ENCODE results near the gene CCDC149. TPM values are rescaled to one million over a fixed set of nuclear protein-coding genes. Genes with fewer than 3 reads are reported as not detected.

Gene CCDC149
- total RNA-seq, 1 donor from 2014 or later: 10.2 TPM

DNA sequence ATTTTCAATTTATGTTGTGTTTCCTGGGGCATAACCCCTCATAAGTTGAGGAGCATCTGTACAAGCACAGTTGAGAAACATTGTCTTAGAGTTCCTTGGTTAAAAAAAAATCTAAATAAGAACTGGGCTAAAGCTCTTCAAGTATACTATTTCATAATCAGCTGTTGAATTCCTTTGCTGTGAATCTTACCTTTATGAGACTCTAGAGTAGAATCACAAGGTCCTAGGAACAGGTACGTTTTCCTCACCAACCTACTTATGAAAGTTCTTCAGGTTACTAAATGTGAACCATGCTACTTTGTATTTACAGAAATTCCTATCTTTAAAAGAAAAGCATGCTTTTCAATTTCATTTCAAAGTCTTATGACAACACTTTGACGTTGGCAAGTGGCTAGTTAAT lies 138.4 kb downstream of the CCDC149 start:
- H3K9me3 Mint-ChIP-seq (ENCODE audit: unreplicated experiment): peaks cover 4% of the 10 kb centered on the region
- H3K27ac Mint-ChIP-seq (ENCODE audit: unreplicated experiment): no peak overlapping the region
- Histone ChIP-seq H3K9me3 (ENCODE audit: insufficient read depth, low read depth, low read length) (no peaks in the 10 kb centered on the region), H3K27ac (ENCODE audit: low read depth, low read length) (no peak overlapping the region), H4K20me1 (ENCODE audit: insufficient read depth, low read length) (no peaks in the 10 kb centered on the region), H3K27me3 (ENCODE audit: insufficient read depth, low read length) (no peaks in the 10 kb centered on the region), H3K79me2 (ENCODE audit: insufficient read depth, low read length) (no peaks in the 10 kb centered on the region), H3K4me3 (ENCODE audit: insufficient read depth, low read depth, low read length) (no peak overlapping the region), H3K9ac (ENCODE audit: low read length) (no peak overlapping the region), H3K4me1 (ENCODE audit: insufficient read depth, low read length) (peaks cover 30% of the 10 kb centered on the region), H2AFZ (ENCODE audit: low read depth, low read length) (no peak overlapping the region), H3K4me2 (ENCODE audit: low read length) (no peak overlapping the region), H3K36me3 (ENCODE audit: insufficient read depth, low read length) (no peaks in the 10 kb centered on the region)
- peaks cover 18% of the 10 kb centered on the region for H3K4me1 Mint-ChIP-seq (ENCODE audit: low read depth, unreplicated experiment)
- H3K27me3 Mint-ChIP-seq (ENCODE audit: low read depth, unreplicated experiment): no peaks in the 10 kb centered on the region
- H3K36me3 Mint-ChIP-seq (ENCODE audit: low read depth, unreplicated experiment): no peaks in the 10 kb centered on the region
- DNase-seq (ENCODE audit: low read depth) (no peak), FAIRE-seq (no peak)
- TF ChIP-seq EZH2 (IDR thresholded peaks at IDR 0.05; ENCODE audit: insufficient read depth, low read length): no peak
- TF ChIP-seq, protein P1, sequence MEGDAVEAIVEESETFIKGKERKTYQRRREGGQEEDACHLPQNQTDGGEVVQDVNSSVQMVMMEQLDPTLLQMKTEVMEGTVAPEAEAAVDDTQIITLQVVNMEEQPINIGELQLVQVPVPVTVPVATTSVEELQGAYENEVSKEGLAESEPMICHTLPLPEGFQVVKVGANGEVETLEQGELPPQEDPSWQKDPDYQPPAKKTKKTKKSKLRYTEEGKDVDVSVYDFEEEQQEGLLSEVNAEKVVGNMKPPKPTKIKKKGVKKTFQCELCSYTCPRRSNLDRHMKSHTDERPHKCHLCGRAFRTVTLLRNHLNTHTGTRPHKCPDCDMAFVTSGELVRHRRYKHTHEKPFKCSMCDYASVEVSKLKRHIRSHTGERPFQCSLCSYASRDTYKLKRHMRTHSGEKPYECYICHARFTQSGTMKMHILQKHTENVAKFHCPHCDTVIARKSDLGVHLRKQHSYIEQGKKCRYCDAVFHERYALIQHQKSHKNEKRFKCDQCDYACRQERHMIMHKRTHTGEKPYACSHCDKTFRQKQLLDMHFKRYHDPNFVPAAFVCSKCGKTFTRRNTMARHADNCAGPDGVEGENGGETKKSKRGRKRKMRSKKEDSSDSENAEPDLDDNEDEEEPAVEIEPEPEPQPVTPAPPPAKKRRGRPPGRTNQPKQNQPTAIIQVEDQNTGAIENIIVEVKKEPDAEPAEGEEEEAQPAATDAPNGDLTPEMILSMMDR (IDR thresholded peaks at IDR 0.05; ENCODE audit: insufficient read depth, low read depth, low read length): no peak
- no peak overlapping the region for H3K4me3 Mint-ChIP-seq (ENCODE audit: unreplicated experiment)

DNA sequence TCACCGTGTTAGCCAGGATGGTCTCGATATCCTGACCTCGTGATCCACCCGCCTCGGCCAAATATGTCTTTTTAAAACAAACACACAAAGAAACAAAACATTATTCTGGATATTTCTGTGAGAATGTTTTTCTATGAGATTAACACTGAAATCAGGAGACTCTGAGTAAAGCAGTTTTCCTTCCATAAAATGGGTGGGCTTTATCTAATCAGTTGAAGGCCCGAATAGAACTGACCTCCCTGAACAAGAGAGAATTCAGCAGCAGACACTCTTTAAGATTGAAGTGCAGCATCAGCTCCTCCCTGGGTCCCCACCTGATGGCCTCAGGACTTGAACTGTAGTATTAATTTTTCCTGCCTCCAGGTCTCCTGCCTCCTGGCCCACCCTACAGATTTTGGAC lies 139.9 kb downstream of the CCDC149 start:
- peaks cover 4% of the 10 kb centered on the region for H3K9me3 Mint-ChIP-seq (ENCODE audit: unreplicated experiment)
- H4K20me1 ChIP-seq (ENCODE audit: insufficient read depth, low read length): no peaks in the 10 kb centered on the region
- no peak overlapping the region for H3K9ac ChIP-seq (ENCODE audit: low read length)
- no peaks in the 10 kb centered on the region for H3K36me3 ChIP-seq (ENCODE audit: insufficient read depth, low read length)
- H3K9me3 ChIP-seq (ENCODE audit: insufficient read depth, low read depth, low read length): no peaks in the 10 kb centered on the region
- FAIRE-seq: no peak
- peaks cover 24% of the 10 kb centered on the region for H3K4me1 Mint-ChIP-seq (ENCODE audit: low read depth, unreplicated experiment)
- H3K4me1 ChIP-seq (ENCODE audit: insufficient read depth, low read length): peaks cover 24% of the 10 kb centered on the region
- H2AFZ ChIP-seq (ENCODE audit: low read depth, low read length): no peak overlapping the region
- H3K4me3 Mint-ChIP-seq (ENCODE audit: unreplicated experiment): no peak overlapping the region
- H3K4me2 ChIP-seq (ENCODE audit: low read length): no peak overlapping the region
- H3K27me3 Mint-ChIP-seq (ENCODE audit: low read depth, unreplicated experiment): no peaks in the 10 kb centered on the region
- H3K27ac ChIP-seq (ENCODE audit: low read depth, low read length): no peak overlapping the region
- H3K36me3 Mint-ChIP-seq (ENCODE audit: low read depth, unreplicated experiment): no peaks in the 10 kb centered on the region
- no peak for TF ChIP-seq EZH2 (IDR thresholded peaks at IDR 0.05; ENCODE audit: insufficient read depth, low read length)
- TF ChIP-seq, protein P1 (IDR thresholded peaks at IDR 0.05; ENCODE audit: insufficient read depth, low read depth, low read length): no peak
- H3K27me3 ChIP-seq (ENCODE audit: insufficient read depth, low read length): no peaks in the 10 kb centered on the region
- H3K79me2 ChIP-seq (ENCODE audit: insufficient read depth, low read length): no peaks in the 10 kb centered on the region
- no peak overlapping the region for H3K4me3 ChIP-seq (ENCODE audit: insufficient read depth, low read depth, low read length)
- H3K27ac Mint-ChIP-seq (ENCODE audit: unreplicated experiment): no peak overlapping the region
- no peak for DNase-seq (ENCODE audit: low read depth)

DNA sequence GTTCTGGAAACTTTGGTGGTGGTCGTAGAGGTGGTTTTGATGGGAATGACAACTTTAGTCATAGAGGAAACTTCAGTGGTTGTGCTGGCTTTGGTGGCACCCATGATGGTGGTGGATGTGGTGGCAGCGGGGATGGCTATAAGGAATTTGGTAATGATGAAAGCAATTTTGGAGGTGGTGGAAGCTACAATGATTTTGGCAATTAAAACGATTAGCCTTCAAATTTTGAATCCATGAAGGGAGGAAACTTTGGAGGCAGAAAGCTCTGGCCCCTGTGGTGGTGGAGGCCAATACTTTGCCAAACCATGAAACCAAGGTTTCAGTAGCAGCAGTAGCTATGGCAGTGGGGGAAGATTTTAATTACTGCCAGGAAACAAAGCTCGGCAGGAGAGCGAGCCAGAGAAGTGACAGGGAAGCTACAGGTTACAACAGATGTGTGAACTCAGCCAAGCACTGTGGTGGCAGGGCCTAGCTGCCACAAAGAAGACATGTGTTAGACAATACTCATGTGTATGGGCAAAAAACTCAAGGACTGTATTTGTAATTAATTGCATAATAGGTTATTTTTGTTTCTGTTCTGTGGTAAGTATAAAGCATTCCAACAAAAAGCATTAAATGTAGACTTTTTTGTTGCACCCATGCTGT lies 140.7 kb downstream of the CCDC149 start:
- TF ChIP-seq EZH2 (IDR thresholded peaks at IDR 0.05; ENCODE audit: insufficient read depth, low read length): no peak
- TF ChIP-seq, protein P1 (IDR thresholded peaks at IDR 0.05; ENCODE audit: insufficient read depth, low read depth, low read length): no peak
- Histone ChIP-seq H3K36me3 (ENCODE audit: insufficient read depth, low read length) (no peaks in the 10 kb centered on the region), H3K9ac (ENCODE audit: low read length) (no peak overlapping the region), H4K20me1 (ENCODE audit: insufficient read depth, low read length) (no peaks in the 10 kb centered on the region), H3K4me2 (ENCODE audit: low read length) (no peak overlapping the region), H3K4me3 (ENCODE audit: insufficient read depth, low read depth, low read length) (no peak overlapping the region), H3K4me1 (ENCODE audit: insufficient read depth, low read length) (peaks cover 20% of the 10 kb centered on the region), H3K27me3 (ENCODE audit: insufficient read depth, low read length) (no peaks in the 10 kb centered on the region), H2AFZ (ENCODE audit: low read depth, low read length) (no peak overlapping the region), H3K9me3 (ENCODE audit: insufficient read depth, low read depth, low read length) (no peaks in the 10 kb centered on the region), H3K27ac (ENCODE audit: low read depth, low read length) (no peak overlapping the region), H3K79me2 (ENCODE audit: insufficient read depth, low read length) (no peaks in the 10 kb centered on the region)
- peaks cover 4% of the 10 kb centered on the region for H3K9me3 Mint-ChIP-seq (ENCODE audit: unreplicated experiment)
- no peaks in the 10 kb centered on the region for H3K27me3 Mint-ChIP-seq (ENCODE audit: low read depth, unreplicated experiment)
- H3K4me1 Mint-ChIP-seq (ENCODE audit: low read depth, unreplicated experiment): peaks cover 24% of the 10 kb centered on the region
- no peak overlapping the region for H3K4me3 Mint-ChIP-seq (ENCODE audit: unreplicated experiment)
- no peak for DNase-seq (ENCODE audit: low read depth)
- H3K27ac Mint-ChIP-seq (ENCODE audit: unreplicated experiment): no peak overlapping the region
- FAIRE-seq: no peak
- no peaks in the 10 kb centered on the region for H3K36me3 Mint-ChIP-seq (ENCODE audit: low read depth, unreplicated experiment)

All from astrocyte (in vitro differentiated cells and primary cell).